NK-92 (cell line): ENCODE results near the gene MYH7B.

Experiments
- DNase-seq: peaks from one replicate; lab custom pipeline; 2025; ENCODE audit not compliant: unreplicated experiment; lab: John Stamatoyannopoulos, UW

Gene MYH7B

GRCh38 chr20:34955231-34956040 lies at the start of gene MYH7B, which contains the start of gene GSS:
MYH7B (plus strand) TSS chr20:34955868; CDS start chr20:34978006, 22,138 bp downstream.
GSS (minus strand) TSS chr20:34955806; CDS start chr20:34951852, 3,954 bp downstream.
- peak; percentile 58 for DNase-seq

GRCh38 chr20:34907616-34908469 lies 47.8 kb upstream of the MYH7B start:
- no peak for DNase-seq

GRCh38 chr20:34915131-34915530 lies 40.5 kb upstream of the MYH7B start:
- DNase-seq = no peak

GRCh38 chr20:34915749-34916455 lies 39.8 kb upstream of the MYH7B start:
- DNase-seq = no peak

- DNase-seq = no peak
These were observed 38.8 kb upstream of the MYH7B start for GRCh38 chr20:34916774-34917354.

GRCh38 chr20:34920055-34920454 lies 35.6 kb upstream of the MYH7B start:
- no peak for DNase-seq

GRCh38 chr20:34921436-34921835 lies 34.2 kb upstream of the MYH7B start:
- no peak for DNase-seq

- DNase-seq = no peak
These were observed 32.9 kb upstream of the MYH7B start for GRCh38 chr20:34922654-34923381.

GRCh38 chr20:34923414-34923813 lies 32.3 kb upstream of the MYH7B start:
- no peak for DNase-seq

GRCh38 chr20:34925341-34925740 lies 30.3 kb upstream of the MYH7B start:
- DNase-seq = no peak

GRCh38 chr20:34925981-34926380 lies 29.7 kb upstream of the MYH7B start:
- DNase-seq = no peak

GRCh38 chr20:34926581-34926980 lies 29.1 kb upstream of the MYH7B start:
- no peak for DNase-seq

- DNase-seq = no peak
These were observed 27.9 kb upstream of the MYH7B start for GRCh38 chr20:34927736-34928135.

GRCh38 chr20:34928411-34928810 lies 27.3 kb upstream of the MYH7B start:
- no peak for DNase-seq

GRCh38 chr20:34931771-34932170 lies 23.9 kb upstream of the MYH7B start:
- DNase-seq = no peak

- DNase-seq = no peak
These were observed 17.1 kb upstream of the MYH7B start for GRCh38 chr20:34938466-34939163.

- no peak for DNase-seq
These were observed 15.6 kb upstream of the MYH7B start for GRCh38 chr20:34940081-34940481.

GRCh38 chr20:34941226-34941625 lies 14.4 kb upstream of the MYH7B start:
- no peak for DNase-seq

- no peak for DNase-seq
These were observed 13.4 kb upstream of the MYH7B start for GRCh38 chr20:34942301-34942700.
